NB4 (cell line): ENCODE measurements around the gene GAS2.

Source experiments
- DNase-seq: peaks from one replicate; pipeline ENCODE4 v3.0.0; 2010; ENCODE audit warnings: low read depth
- H3K4me3 ChIP-seq: one replicate; pipeline ENCODE4 v1.5.1; 2011; ENCODE audit warnings: mild to moderate bottlenecking, low read depth, low read length, moderate library complexity
- MYC ChIP-seq: IDR thresholded peaks from 2 replicates; pipeline ENCODE4 v1.6.1; 2011; ENCODE audit warnings: low read depth, low read length
- POLR2A ChIP-seq: IDR thresholded peaks from 2 replicates; pipeline ENCODE4 v1.6.1; 2011; ENCODE audit warnings: mild to moderate bottlenecking; ENCODE audit not compliant: insufficient read length; ENCODE audit errors: extremely low read depth
- TF ChIP-seq, protein P1 (sequence below): IDR thresholded peaks from 2 replicates; pipeline ENCODE4 v1.6.1; 2011; ENCODE audit warnings: low read depth, low read length
- TF ChIP-seq, protein P2 (sequence below): IDR thresholded peaks from one replicate; pipeline ENCODE4 v1.5.1; 2012; ENCODE audit warnings: low read depth, low read length

The GAS2 gene

GRCh38 chr11:22666325-22666687, at the start of gene GAS2:
GAS2 (plus strand) TSS chr11:22666611; CDS start chr11:22674870, 8,259 bp downstream.
- TF ChIP-seq POLR2A, result no peak
- TF ChIP-seq, protein P1, sequence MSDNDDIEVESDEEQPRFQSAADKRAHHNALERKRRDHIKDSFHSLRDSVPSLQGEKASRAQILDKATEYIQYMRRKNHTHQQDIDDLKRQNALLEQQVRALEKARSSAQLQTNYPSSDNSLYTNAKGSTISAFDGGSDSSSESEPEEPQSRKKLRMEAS, result no peak
- TF ChIP-seq MYC, result no peak
- TF ChIP-seq, protein P2, sequence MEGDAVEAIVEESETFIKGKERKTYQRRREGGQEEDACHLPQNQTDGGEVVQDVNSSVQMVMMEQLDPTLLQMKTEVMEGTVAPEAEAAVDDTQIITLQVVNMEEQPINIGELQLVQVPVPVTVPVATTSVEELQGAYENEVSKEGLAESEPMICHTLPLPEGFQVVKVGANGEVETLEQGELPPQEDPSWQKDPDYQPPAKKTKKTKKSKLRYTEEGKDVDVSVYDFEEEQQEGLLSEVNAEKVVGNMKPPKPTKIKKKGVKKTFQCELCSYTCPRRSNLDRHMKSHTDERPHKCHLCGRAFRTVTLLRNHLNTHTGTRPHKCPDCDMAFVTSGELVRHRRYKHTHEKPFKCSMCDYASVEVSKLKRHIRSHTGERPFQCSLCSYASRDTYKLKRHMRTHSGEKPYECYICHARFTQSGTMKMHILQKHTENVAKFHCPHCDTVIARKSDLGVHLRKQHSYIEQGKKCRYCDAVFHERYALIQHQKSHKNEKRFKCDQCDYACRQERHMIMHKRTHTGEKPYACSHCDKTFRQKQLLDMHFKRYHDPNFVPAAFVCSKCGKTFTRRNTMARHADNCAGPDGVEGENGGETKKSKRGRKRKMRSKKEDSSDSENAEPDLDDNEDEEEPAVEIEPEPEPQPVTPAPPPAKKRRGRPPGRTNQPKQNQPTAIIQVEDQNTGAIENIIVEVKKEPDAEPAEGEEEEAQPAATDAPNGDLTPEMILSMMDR, result no peak
- DNase-seq, result no peak
- no peak within 1 kb of the TSS for H3K4me3 ChIP-seq

DNA sequence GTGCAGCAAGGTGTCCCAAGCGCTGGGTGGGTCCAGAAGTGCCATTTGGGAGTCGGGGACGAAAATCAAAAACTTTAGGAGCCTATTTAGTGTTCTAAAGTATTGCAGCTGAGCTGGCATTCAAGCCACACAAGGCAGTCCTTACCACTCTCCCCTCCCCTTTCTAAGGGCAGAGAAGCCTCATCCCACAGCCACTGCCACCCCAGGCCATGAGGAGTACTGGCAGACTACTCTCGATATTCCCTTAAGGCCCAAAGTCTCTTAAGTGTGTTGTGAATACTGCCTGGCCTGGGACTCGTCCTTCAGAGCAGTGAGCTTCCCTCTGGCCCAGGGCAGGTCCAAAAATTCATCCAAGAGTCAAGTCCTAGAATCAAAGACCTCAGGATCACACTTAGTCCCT, 48.5 kb upstream of the GAS2 start:
- DNase-seq, result no peak
- H3K4me3 ChIP-seq, result no peak overlapping the region
- TF ChIP-seq, protein P1, result no peak
- TF ChIP-seq MYC, result no peak
- TF ChIP-seq POLR2A, result no peak
- TF ChIP-seq, protein P2, result no peak

DNA sequence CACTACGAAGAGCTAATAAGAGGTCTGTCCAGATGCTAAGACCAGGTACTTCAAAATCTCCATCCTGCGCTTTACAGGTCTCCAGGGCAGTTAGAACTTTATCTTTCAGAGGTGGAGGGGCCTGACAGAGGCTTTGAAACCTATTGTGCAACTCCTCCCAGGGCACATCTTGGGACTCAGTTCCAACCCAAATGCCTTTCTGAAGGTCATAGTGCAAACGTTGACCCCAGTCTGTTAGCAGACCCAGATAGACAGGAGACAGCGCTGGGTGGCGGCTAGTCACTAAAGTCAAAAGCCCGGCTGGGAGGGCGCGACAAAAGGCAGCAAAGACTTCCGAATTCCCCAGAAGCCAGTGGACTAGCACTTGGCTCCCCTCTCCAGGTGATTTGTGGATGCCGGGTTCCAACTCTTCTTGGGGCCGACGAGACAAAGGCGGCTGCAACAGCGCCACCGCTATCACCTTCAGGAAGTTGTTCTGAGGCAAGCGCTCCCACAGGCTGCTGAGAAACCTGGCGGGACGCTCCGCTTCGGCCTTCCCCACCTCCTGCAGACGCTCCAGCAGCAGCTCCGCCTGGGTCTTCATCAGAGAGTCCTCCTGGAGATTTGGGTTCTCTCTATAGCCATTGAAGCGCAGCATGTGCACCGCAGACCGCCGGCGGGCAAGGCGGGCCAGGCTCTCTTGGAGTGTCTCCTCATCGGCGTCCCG, 41.5 kb upstream of the GAS2 start:
- H3K4me3 ChIP-seq, result peak overlapping the region; percentile 69
- peak; percentile 73 for DNase-seq
- TF ChIP-seq, protein P2, result peak; percentile 35
- TF ChIP-seq MYC, result no peak

DNA sequence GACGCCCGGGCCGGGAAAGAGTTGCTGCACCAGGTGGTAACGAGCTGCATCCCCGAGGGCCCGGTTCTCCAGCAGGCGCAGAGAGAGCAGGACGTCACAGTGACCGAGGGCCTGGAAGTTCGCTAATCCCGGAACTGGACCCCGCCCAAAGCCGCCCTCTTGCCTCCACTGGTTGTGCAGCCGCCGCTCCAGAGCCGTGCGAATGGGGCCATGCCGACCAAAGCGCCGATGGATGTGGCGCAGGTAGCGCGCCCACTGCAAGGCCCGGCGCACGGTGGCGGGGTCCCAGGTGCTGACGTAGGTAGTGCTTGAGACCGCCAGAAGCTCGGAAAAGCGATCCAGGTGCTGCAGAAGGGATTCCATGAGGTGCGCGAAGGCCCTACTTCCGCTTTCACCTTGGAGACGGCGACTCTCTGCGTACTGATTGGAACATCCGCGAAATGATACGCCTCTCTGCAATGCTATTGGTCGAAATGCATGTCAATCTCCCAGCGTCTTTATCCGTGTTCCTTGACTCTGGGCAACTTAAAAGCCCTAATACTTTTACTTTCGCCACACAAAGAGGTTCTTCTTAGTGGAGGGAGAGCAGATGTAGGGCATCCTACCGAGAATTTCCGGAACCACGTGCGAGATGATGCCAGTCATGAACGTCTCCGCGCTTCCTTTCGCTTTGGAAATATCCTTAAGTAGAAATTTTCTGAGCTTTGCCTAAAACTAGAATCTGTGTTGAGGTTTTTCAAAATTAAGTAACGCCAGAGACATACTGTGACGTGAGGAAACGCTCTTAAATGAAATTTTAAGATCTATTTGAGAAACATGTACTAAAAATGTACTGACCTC, 40.7 kb upstream of the GAS2 start, which contains the start of gene FANCF:
Gene FANCF, minus strand, starts transcription at position 376 of the 840 bp plus-strand sequence. Its CDS starts 13 bp downstream, at position 363.
- TF ChIP-seq MYC (peak; percentile 37), POLR2A (peak; percentile 38)
- TF ChIP-seq, protein P1, result peak; percentile 16; the same call in 1 of the 2 replicates
- TF ChIP-seq, protein P2, result no peak
- DNase-seq, result peak; percentile 96
- peak within 1 kb of the TSS; percentile 69 for H3K4me3 ChIP-seq

- DNase-seq, result no peak
- TF ChIP-seq POLR2A, result no peak
- TF ChIP-seq, protein P1, result no peak
- TF ChIP-seq, protein P2, result no peak
- TF ChIP-seq MYC, result no peak
- no peak overlapping the region for H3K4me3 ChIP-seq
Measured at GRCh38 chr11:22626573-22627239, 39.7 kb upstream of the GAS2 start.
